Measurements from ENCODE around the gene SYT9. TPM values are rescaled to one million over a fixed set of nuclear protein-coding genes. Genes with fewer than 3 reads are reported as not detected.

The SYT9 gene
- total and polyA plus RNA-seq, 9 of the 15 experiments (the other 6 are each of a cell fraction or from before 2014, with no cell fraction given) = 0.01 TPM; not detected in 8

DNA sequence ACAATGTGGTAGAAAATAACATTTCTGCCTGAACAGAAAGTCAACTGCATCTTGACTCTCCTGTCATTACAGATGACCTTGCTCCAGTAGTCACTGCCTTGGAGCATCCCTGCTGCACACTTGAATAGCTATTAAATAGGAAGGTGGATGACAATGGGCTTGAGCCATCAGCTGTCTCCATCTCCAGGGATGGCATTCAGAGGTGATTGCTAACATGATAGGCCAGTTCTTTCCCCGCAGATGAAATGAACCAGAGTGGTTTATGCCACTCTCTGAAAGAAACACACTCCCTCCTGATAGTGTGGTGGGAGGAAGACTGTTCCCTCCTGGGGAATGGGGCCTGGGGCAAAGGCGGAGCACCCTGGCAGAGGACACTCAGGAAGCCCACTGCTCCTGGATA is 176.5 kb downstream of the SYT9 start:
- in situ Hi-C loops (cut with MboI) (no loop called here), intact Hi-C loops (cut with micrococcal nuclease) (no loop called here)
- ChIA-PET CTCF (ENCODE audit: low intra/inter-chr PET ratio) (no interaction called here), POLR2A (interaction anchor here (0.8 kb wide), 1 partner anchor 58 kb away, joined by 3 read pairs; no protein-coding TSS in a partner anchor)
- WGBS (ENCODE audit: insufficient coverage, low coverage, missing lambda C conversion rate) = 0% methylated on average over 2 of the region's 2 CpGs
- Histone ChIP-seq H2AFZ (ENCODE audit: low read depth, low read length) (no peak overlapping the region), H3K9me1 (ENCODE audit: control insufficient read depth, insufficient read depth, low read length) (no peaks in the 10 kb centered on the region), H3K9ac (ENCODE audit: insufficient read depth in 1 of 2, low read depth in 2 of 2, low read length in 2 of 2) (no peak overlapping the region), H4K20me1 (replicated peaks; ENCODE audit: control insufficient read depth, insufficient read depth, low read length) (no peaks in the 10 kb centered on the region), H3K79me2 (ENCODE audit: control insufficient read depth, insufficient read depth, low read length) (no peaks in the 10 kb centered on the region), H3K4me3 (no peak overlapping the region), H3K4me2 (ENCODE audit: insufficient read depth, low read length) (no peak overlapping the region), H3K27me3 (ENCODE audit: control insufficient read depth in 2 of 2, insufficient read depth in 2 of 2, low read length in 2 of 2) (no peaks in the 10 kb centered on the region), H3K9me3 (replicated peaks; ENCODE audit: control insufficient read depth, insufficient read depth, low read depth, low read length) (no peaks in the 10 kb centered on the region), H3K27ac (ENCODE audit: extremely low read depth, low read depth, low read length) (no peak overlapping the region), H3K36me3 (ENCODE audit: control insufficient read depth, insufficient read depth, low read length) (no peaks in the 10 kb centered on the region), H3K4me1 (replicated peaks in 1 of 2; ENCODE audit: control insufficient read depth in 2 of 2, insufficient read depth in 2 of 2, low read length in 2 of 2) (no peaks in the 10 kb centered on the region)
- TF ChIP-seq, protein P1, sequence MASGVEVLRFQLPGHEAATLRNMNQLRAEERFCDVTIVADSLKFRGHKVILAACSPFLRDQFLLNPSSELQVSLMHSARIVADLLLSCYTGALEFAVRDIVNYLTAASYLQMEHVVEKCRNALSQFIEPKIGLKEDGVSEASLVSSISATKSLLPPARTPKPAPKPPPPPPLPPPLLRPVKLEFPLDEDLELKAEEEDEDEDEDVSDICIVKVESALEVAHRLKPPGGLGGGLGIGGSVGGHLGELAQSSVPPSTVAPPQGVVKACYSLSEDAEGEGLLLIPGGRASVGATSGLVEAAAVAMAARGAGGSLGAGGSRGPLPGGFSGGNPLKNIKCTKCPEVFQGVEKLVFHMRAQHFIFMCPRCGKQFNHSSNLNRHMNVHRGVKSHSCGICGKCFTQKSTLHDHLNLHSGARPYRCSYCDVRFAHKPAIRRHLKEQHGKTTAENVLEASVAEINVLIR (CRISPR knock-in tag; IDR thresholded peaks at IDR 0.05) = no peak
- TF ChIP-seq ZNF253 (CRISPR knock-in tag; conservative IDR thresholded peaks at IDR 0.05) (no peak), ZFPM2 (CRISPR knock-in tag; IDR thresholded peaks at IDR 0.05) (no peak), GABPB2 (CRISPR knock-in tag; conservative IDR thresholded peaks at IDR 0.05) (no peak), ZNF561 (CRISPR knock-in tag; conservative IDR thresholded peaks at IDR 0.05) (no peak), SRF (CRISPR knock-in tag; IDR thresholded peaks at IDR 0.05) (no peak), XRCC5 (IDR thresholded peaks at IDR 0.05; ENCODE audit: low read depth, low read length) (no peak), CREBBP (IDR thresholded peaks at IDR 0.05; ENCODE audit: low read depth, low read length) (no peak)
- no peak for DNase-seq (ENCODE audit: extremely low read depth in 1 of 4, low spot score in 3 of 4)
- FAIRE-seq = no peak
- no TSS peak for BruUV-seq (replicated peaks)
- ATAC-seq = no peak
